ENCODE measurements around the gene SH3GL2.

SH3GL2 gene

GRCh38 chr9:17824191-17824590 lies 245.3 kb downstream of the SH3GL2 start:
- DNase-seq (ENCODE audit: low spot score): no peak
- no peak for TF ChIP-seq CTCF (IDR thresholded peaks at IDR 0.05; ENCODE audit: borderline replicate concordance, control extremely low read depth, extremely low read depth, insufficient read depth, missing control alignments)
- in situ Hi-C loops (cut with MboI; ENCODE audit: low sequenced_read_pairs, unreplicated experiment): loop anchor here (25.0 kb wide), 3 partner anchors 287 to 1213 kb away; partner anchors contain the start of genes RRAGA and SAXO1

- TF ChIP-seq CTCF (IDR thresholded peaks at IDR 0.05; ENCODE audit: borderline replicate concordance, control extremely low read depth, extremely low read depth, insufficient read depth, missing control alignments): no peak
- DNase-seq (ENCODE audit: low spot score): no peak
- in situ Hi-C loops (cut with MboI; ENCODE audit: low sequenced_read_pairs, unreplicated experiment): loop anchor here (25.0 kb wide), 3 partner anchors 287 to 1213 kb away; partner anchors contain the start of genes RRAGA and SAXO1
These were observed 245.9 kb downstream of the SH3GL2 start for GRCh38 chr9:17824616-17825264.

- in situ Hi-C loops (cut with MboI; ENCODE audit: low sequenced_read_pairs, unreplicated experiment): no loop called here
- TF ChIP-seq CTCF (IDR thresholded peaks at IDR 0.05; ENCODE audit: borderline replicate concordance, control extremely low read depth, extremely low read depth, insufficient read depth, missing control alignments): no peak
- DNase-seq (ENCODE audit: low spot score): no peak
These were observed 246.4 kb downstream of the SH3GL2 start for GRCh38 chr9:17825265-17825659.

GRCh38 chr9:17829064-17829463 lies 250.2 kb downstream of the SH3GL2 start:
- no peak for TF ChIP-seq CTCF (IDR thresholded peaks at IDR 0.05; ENCODE audit: borderline replicate concordance, control extremely low read depth, extremely low read depth, insufficient read depth, missing control alignments)
- in situ Hi-C loops (cut with MboI; ENCODE audit: low sequenced_read_pairs, unreplicated experiment): no loop called here
- DNase-seq (ENCODE audit: low spot score): no peak

- no peak for TF ChIP-seq CTCF (IDR thresholded peaks at IDR 0.05; ENCODE audit: borderline replicate concordance, control extremely low read depth, extremely low read depth, insufficient read depth, missing control alignments)
- in situ Hi-C loops (cut with MboI; ENCODE audit: low sequenced_read_pairs, unreplicated experiment): no loop called here
- DNase-seq (ENCODE audit: low spot score): no peak
These were observed 251.0 kb downstream of the SH3GL2 start for GRCh38 chr9:17829812-17830385.

GRCh38 chr9:17832812-17833211 lies 253.9 kb downstream of the SH3GL2 start:
- no peak for TF ChIP-seq CTCF (IDR thresholded peaks at IDR 0.05; ENCODE audit: borderline replicate concordance, control extremely low read depth, extremely low read depth, insufficient read depth, missing control alignments)
- in situ Hi-C loops (cut with MboI; ENCODE audit: low sequenced_read_pairs, unreplicated experiment): no loop called here
- no peak for DNase-seq (ENCODE audit: low spot score)

Measured in GM13976 (cell line).